Transverse colon (tissue), 4 donors: ENCODE results near the gene CSHL1.
"Not testable (repeated sequence)": the region's sequence is repeated elsewhere in the genome, so short reads cannot be mapped to it uniquely, and the experiment has no call there.

Experiments
- POLR2AphosphoS5 ChIP-seq, 3 donors: sonication (generic); formaldehyde crosslinking; IDR thresholded peaks; one replicate each; pipeline ENCODE4 v1.6.1; 2016; ENCODE audit warnings: antibody characterized with exemption in 3 of 3
- TF ChIP-seq, protein P1 (sequence below), 5 experiments: fragments of 200-600 bp in 3 of 5; fragments of 450-650 bp in 2 of 5; sonication (generic) in 3 of 5; IDR thresholded peaks; 1 replicate in 2 of 5; 2 replicates in 3 of 5; pipeline ENCODE4 v1.5.1; 2016 to 2017; ENCODE audit warnings: antibody characterized with exemption in 5 of 5, inconsistent platforms in 3 of 5, mild to moderate bottlenecking in 2 of 5, moderate library complexity in 1 of 5

DNA sequence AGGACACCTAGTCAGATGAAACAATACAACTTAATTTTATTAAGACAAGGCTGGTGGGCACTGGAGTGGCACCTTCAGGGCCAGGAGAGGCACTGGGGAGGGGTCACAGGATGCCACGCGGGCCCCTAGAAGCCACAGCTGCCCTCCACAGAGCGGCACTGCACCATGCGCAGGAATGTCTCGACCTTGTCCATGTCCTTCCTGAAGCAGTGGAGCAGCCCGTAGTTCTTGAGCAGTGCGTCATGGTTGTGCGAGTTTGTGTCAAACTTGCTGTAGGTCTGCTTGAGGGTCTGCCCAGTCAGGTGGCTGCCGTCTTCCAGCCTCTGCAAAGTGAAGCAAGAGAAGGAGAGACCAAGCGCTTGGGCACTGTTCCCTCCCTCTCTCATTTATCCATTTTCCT, 1.5 kb downstream of the CSHL1 start:
- not testable (repeated sequence) for TF ChIP-seq POLR2AphosphoS5 (IDR thresholded peaks at IDR 0.05)
- TF ChIP-seq, protein P1, sequence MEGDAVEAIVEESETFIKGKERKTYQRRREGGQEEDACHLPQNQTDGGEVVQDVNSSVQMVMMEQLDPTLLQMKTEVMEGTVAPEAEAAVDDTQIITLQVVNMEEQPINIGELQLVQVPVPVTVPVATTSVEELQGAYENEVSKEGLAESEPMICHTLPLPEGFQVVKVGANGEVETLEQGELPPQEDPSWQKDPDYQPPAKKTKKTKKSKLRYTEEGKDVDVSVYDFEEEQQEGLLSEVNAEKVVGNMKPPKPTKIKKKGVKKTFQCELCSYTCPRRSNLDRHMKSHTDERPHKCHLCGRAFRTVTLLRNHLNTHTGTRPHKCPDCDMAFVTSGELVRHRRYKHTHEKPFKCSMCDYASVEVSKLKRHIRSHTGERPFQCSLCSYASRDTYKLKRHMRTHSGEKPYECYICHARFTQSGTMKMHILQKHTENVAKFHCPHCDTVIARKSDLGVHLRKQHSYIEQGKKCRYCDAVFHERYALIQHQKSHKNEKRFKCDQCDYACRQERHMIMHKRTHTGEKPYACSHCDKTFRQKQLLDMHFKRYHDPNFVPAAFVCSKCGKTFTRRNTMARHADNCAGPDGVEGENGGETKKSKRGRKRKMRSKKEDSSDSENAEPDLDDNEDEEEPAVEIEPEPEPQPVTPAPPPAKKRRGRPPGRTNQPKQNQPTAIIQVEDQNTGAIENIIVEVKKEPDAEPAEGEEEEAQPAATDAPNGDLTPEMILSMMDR (IDR thresholded peaks at IDR 0.05): not testable (repeated sequence)
